GM04503 (cell line): ENCODE results near the gene CTNNBIP1.
A peak's percentile ranks its signal among the peaks of the same experiment; 100 is the strongest.
"Not testable (repeated sequence)": the region's sequence is repeated elsewhere in the genome, so short reads cannot be mapped to it uniquely, and the experiment has no call there.

Experiments
- DNase-seq: peaks from one replicate; pipeline ENCODE4 v3.0.0-alpha.2; 2012; ENCODE audit warnings: low read depth

The CTNNBIP1 gene, protein sequence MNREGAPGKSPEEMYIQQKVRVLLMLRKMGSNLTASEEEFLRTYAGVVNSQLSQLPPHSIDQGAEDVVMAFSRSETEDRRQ

GRCh38 chr1:9910076-9910422, at the start of gene CTNNBIP1:
TSS of gene CTNNBIP1 (minus strand) at chr1:9910269. CDS start at chr1:9872064, 38,205 bp downstream.
- DNase-seq, result no peak

- DNase-seq, result no peak
Observed at GRCh38 chr1:9957726-9958125, 47.7 kb upstream of the CTNNBIP1 start.

- DNase-seq, result no peak
Observed at GRCh38 chr1:9946315-9946714, 36.2 kb upstream of the CTNNBIP1 start.

- DNase-seq, result peak; percentile 57
Observed at GRCh38 chr1:9942939-9943788, 33.1 kb upstream of the CTNNBIP1 start, which contains the start of the genes LZIC and NMNAT1. TSS of gene LZIC (minus strand) at chr1:9943391. CDS start at chr1:9936619, 6,772 bp downstream. TSS of gene NMNAT1 (plus strand) at chr1:9943475. CDS start at chr1:9972074, 28,599 bp downstream.

DNA sequence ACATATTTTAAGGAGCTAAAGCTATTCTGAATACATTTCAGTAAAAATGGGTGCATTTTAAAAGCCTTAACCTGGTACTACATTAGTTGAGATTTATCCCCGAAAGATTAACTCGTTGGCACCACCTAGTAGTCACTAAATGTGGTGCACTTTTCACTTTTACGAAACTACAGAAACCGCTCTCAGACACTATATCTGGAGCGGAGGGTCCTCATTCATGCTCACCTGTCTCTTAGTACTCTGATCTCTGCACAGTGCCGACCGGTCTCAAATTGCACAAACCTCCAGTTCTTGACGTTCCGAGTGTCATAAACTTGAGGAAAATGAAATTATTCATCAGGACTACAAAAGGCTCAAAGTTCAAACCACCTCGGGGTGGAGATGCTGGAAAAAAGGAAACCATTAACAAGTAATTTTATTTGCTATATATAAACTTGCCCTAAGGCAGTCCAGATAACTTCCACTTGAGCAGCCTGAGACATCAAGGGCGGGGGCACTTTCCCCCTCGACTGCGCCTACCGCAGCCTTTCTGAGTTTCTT, 32.4 kb upstream of the CTNNBIP1 start:
- DNase-seq, result peak; percentile 19

GRCh38 chr1:9929431-9930385, 19.6 kb upstream of the CTNNBIP1 start:
- DNase-seq, result no peak

- no peak for DNase-seq
Observed at GRCh38 chr1:9927259-9927658, 17.2 kb upstream of the CTNNBIP1 start.

DNA sequence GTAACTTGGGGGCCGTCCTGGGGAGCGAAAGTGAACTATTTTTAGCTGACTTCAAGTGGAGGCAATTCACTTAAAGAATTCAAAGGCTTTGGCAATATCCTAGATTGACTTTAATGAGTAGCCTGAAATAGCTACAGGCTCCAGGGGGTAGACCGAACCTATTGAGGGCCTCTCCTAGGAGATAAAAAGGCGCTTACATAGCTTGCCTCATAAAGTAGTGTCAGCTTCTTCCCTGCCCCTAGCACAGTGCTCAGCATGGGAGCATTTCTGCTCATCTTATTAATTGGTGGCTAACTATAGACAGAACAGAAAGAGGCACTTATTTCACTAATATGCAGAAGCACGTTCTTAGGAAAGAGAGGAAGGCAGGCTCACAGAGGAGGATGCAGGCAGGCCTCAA, 12.3 kb upstream of the CTNNBIP1 start:
- DNase-seq, result no peak

- DNase-seq, result no peak
Observed at GRCh38 chr1:9920606-9921005, 10.5 kb upstream of the CTNNBIP1 start.

- no peak for DNase-seq
Observed at GRCh38 chr1:9917901-9918300, 7.8 kb upstream of the CTNNBIP1 start.

GRCh38 chr1:9917495-9917894, 7.4 kb upstream of the CTNNBIP1 start:
- DNase-seq, result not testable (repeated sequence)

- no peak for DNase-seq
Observed at GRCh38 chr1:9916452-9916851, 6.4 kb upstream of the CTNNBIP1 start.

- no peak for DNase-seq
Observed at GRCh38 chr1:9914610-9914937, 4.5 kb upstream of the CTNNBIP1 start.

DNA sequence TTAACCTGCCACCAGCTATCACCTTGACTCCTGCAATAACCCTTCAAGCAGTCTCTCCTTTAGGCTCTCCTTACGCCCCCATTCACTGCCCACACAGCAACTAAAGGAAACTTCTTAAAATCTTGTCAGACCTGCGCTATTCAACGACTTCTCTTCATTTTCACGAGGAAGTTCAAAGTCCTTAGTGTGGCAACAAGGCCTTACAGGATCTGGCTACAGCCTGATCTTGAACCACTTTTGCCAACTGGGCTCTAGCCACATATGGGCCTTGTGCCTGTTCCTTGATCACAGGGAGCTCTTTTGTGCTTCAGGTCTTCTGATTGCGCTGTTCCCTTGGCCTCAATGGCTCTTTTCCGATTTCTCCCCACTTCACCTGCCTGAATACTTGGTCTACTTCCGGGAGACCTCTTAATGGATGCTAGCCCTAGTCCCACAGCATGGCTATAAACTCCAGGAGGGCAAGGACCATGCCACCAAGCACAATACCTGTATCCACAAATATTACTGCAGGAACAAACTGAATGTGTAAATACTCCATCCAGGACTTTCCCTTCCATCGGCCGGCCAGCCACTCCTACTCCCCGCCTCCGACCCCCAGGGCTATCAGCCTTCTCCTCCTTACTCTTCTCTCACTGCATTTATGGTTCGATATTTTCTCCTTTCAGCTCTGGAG, 2.3 kb upstream of the CTNNBIP1 start:
- DNase-seq, result no peak

DNA sequence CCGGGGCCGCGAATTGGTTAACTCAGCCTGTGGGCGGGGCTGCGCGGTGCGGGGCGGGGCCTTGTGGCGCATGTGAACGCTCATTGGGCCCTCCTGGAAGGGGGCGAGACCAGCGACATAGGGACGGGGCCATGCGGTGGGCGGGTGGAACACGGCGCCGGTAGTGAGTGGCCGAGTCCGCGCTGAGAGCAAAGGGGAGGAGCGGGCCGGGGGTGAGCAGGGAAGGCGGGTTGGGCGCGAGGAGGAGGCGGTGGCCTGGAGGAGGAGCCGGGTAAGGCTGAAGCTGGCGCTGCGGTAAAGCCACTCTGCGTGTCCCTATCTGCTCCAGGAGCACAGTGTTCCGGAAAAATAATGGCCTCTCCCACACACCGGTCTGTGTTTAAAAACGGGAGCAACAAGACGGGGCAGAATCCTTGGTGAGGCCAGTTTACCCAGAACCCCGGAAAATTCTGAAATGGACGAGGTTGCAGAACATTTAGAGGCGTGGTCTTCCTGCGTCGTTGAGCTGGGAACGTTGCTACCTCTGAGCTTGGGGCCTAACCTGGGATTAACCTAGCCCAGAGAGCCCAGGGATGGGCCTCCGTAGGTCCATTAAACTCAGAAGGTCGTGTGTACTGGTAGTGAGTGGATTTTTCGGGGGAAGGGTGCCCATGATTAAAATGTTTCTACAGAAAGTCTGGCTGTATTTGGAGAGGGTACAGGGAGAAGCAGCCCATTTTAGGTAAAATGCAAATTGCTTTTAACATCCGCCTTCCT, 532 bp upstream of the CTNNBIP1 start:
- DNase-seq, result peak; percentile 83

GRCh38 chr1:9909234-9910046, 629 bp downstream of the CTNNBIP1 start:
- DNase-seq, result no peak

DNA sequence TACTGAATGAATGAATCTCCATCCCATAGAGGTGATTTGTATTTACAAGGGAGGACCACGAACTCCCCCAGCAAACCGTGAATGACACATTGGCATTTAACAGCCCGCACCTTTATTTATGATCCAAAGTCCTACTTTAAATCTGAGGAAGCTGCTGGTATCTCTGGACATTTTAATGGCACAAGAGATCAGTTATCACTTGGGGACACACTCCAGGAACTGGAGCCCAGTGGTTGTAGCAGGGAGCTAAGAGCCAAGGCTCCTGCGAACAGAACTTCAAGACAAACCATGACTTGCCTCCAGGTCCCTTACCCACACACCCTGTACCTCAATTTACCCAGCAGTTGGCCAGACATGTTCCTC, 1.2 kb downstream of the CTNNBIP1 start:
- no peak for DNase-seq

- no peak for DNase-seq
Observed at GRCh38 chr1:9907441-9907840, 2.6 kb downstream of the CTNNBIP1 start.

GRCh38 chr1:9906466-9906865, 3.6 kb downstream of the CTNNBIP1 start:
- DNase-seq, result no peak

DNA sequence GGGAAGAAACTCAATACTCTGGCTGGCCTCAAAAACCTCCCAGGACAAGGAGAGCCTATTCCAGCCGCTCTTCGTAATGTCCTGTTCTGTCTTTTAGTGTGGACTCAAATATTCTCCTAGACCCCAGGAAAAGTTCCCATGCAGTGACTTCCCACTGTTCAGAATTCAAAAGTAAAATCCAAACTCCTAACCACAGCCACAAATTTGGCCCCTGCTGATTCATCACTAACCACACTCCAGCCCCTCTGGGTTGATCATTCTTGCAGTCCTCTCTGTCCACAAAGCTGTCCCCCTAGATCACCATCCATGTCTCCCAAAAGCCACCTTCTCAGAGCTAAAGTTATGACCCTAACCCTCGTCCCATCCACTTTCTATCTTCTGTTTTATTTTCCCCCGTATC, 5.1 kb downstream of the CTNNBIP1 start:
- DNase-seq, result no peak
